ENCODE data around the gene MTMR11. TPM values are rescaled to one million over a fixed set of nuclear protein-coding genes. Genes with fewer than 3 reads are reported as not detected.

Gene MTMR11
- total and polyA plus RNA-seq, 7 donors = 10.3 to 85.8 (median 22.5) TPM

- 62 to 85% methylated on average over 10 of the region's 10 CpGs for WGBS, 2 donors
Measured at GRCh38 chr1:149906570-149907075, 30.1 kb downstream of the MTMR11 start.

DNA sequence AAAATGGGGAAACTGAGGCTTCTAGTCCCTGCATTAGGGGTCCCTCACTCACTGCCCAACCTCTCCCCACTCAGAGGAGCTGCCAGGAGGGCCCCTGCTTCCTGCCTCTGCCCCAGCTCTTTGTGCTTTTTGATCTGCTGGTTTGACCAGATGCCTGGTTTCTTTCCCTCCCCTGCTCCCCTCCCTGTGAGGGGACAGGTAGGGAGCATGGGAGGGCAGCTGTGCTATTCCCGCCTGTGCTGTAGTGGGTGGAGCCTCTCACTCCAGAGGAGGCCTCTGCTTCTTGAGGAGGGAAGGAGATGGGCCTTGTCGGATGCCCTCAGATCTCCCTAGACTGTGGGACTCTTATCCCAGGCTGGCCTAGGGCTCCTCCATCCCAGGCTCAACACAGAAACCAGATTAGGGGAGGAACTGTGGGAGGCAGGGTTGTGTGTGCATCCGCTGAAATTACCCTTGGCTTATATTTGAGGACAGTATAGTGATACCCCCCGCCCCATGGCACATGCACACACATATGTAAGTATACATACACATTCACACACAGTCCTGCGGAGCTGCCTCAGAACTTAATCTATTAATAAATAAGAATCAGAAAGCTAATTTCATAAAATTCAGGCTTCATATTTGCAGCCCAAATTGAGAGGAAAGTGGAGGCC lies 32.7 kb downstream of the MTMR11 start:
- peaks cover 0 to 19% (median 0%) of the 10 kb centered on the region in 4 donors for H3K36me3 ChIP-seq
- DNase-seq = no peak
- WGBS, 2 donors = 81 to 82% methylated on average over 5 of the region's 5 CpGs
- no peak overlapping the region for H3K27ac ChIP-seq
- no peaks in the 10 kb centered on the region for H3K9me3 ChIP-seq
- no peaks in the 10 kb centered on the region for H3K27me3 ChIP-seq
- TF ChIP-seq POLR2A (IDR thresholded peaks at IDR 0.05) = no peak
- TF ChIP-seq EP300 (IDR thresholded peaks at IDR 0.05) = no peak
- intact Hi-C loops (cut with DNase I) = no loop called here
- H3K4me1 ChIP-seq = peaks cover 0 to 15% (median 9%) of the 10 kb centered on the region in 4 donors
- H3K4me3 ChIP-seq = no peak overlapping the region

More at GRCh38 chr1:149906570-149907075, 30.1 kb downstream of the MTMR11 start:
- intact Hi-C loops (cut with DNase I) = no loop called here
- no peak overlapping the region for H3K27ac ChIP-seq
- H3K36me3 ChIP-seq = peaks cover 0 to 24% (median 0%) of the 10 kb centered on the region in 4 donors
- no peaks in the 10 kb centered on the region for H3K27me3 ChIP-seq
- H3K4me1 ChIP-seq = no peaks in the 10 kb centered on the region
- H3K4me3 ChIP-seq = no peak overlapping the region
- H3K9me3 ChIP-seq = no peaks in the 10 kb centered on the region
- TF ChIP-seq CTCF (IDR thresholded peaks at IDR 0.05) (no peak), POLR2AphosphoS5 (IDR thresholded peaks at IDR 0.05) (no peak), EP300 (IDR thresholded peaks at IDR 0.05) (no peak), POLR2A (IDR thresholded peaks at IDR 0.05) (no peak)
- DNase-seq = peak; percentile 28

- Histone ChIP-seq H3K36me3 (no peaks in the 10 kb centered on the region), H3K27me3 (no peaks in the 10 kb centered on the region), H3K4me1 (peaks cover 0 to 16% (median 9%) of the 10 kb centered on the region in 4 donors), H3K9me3 (no peaks in the 10 kb centered on the region), H3K4me3 (peak within 1 kb of the TSS; percentile 50 to 64 (median 59)), H3K27ac (peak within 1 kb of the TSS; percentile 87 to 94 (median 91))
- DNase-seq = peak; percentile 97
- intact Hi-C loops (cut with DNase I) = no loop called here
- WGBS, 2 donors = 10 to 12% methylated on average over 65 of the region's 65 CpGs
- TF ChIP-seq POLR2A (IDR thresholded peaks at IDR 0.05) (peak; percentile 87 to 89), POLR2AphosphoS5 (IDR thresholded peaks at IDR 0.05) (peak; percentile 96 to 98 (median 97)), EP300 (IDR thresholded peaks at IDR 0.05) (no peak)
Measured at GRCh38 chr1:149899460-149900284, 37.0 kb downstream of the MTMR11 start, which contains the start of gene BOLA1. TSS of gene BOLA1 (plus strand) at chr1:149899568. CDS start at chr1:149900060, 492 bp downstream.

- intact Hi-C loops (cut with DNase I) = no loop called here
- Histone ChIP-seq H3K27ac (no peak overlapping the region), H3K9me3 (no peaks in the 10 kb centered on the region), H3K36me3 (no peaks in the 10 kb centered on the region), H3K4me1 (peaks cover 0 to 16% (median 9%) of the 10 kb centered on the region in 4 donors), H3K4me3 (no peak overlapping the region), H3K27me3 (no peaks in the 10 kb centered on the region)
- 85 to 96% methylated on average over 4 of the region's 4 CpGs for WGBS, 2 donors
- TF ChIP-seq CTCF (IDR thresholded peaks at IDR 0.05) (no peak), POLR2AphosphoS5 (IDR thresholded peaks at IDR 0.05) (no peak), POLR2A (IDR thresholded peaks at IDR 0.05) (no peak), EP300 (IDR thresholded peaks at IDR 0.05) (no peak)
- no peak for DNase-seq
Measured at GRCh38 chr1:149896575-149896974, 40.1 kb downstream of the MTMR11 start.

DNA sequence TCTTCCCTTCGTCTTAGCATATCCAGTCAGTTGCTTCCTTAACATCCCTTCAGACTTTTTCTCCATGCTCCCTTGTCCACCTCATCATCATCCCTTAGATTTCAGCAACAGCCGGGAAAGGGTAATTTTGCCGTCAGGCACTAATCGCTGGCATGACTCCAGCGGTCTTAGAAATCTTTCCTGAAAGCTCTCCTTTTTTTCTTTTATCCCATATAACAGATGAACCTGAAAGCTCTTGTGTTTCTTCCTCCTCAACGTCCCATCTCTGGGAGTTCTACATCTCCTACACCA lies 47.7 kb downstream of the MTMR11 start:
- no peaks in the 10 kb centered on the region for H3K27me3 ChIP-seq
- H3K9me3 ChIP-seq = no peaks in the 10 kb centered on the region
- 52 to 72% methylated on average over 6 of the region's 6 CpGs for WGBS, 2 donors
- intact Hi-C loops (cut with DNase I) = loop anchor here (10.0 kb wide), 1 partner anchor 176 kb away; the partner anchor contains the start of gene VPS45
- TF ChIP-seq EP300 (IDR thresholded peaks at IDR 0.05) = no peak
- TF ChIP-seq CTCF (IDR thresholded peaks at IDR 0.05) = no peak
- no peak for TF ChIP-seq POLR2A (IDR thresholded peaks at IDR 0.05)
- TF ChIP-seq POLR2AphosphoS5 (IDR thresholded peaks at IDR 0.05) = no peak
- H3K36me3 ChIP-seq = no peaks in the 10 kb centered on the region
- peak overlapping the region; percentile 72 to 79 (median 76) for H3K4me3 ChIP-seq
- DNase-seq = peak; percentile 76
- H3K27ac ChIP-seq = peak overlapping the region; percentile 97 to 100 (median 99)
- H3K4me1 ChIP-seq = peaks cover 3 to 27% (median 17%) of the 10 kb centered on the region in 4 donors

Measured in sigmoid colon (tissue), 7 donors.